HG02870 (cell line): ENCODE results near the gene GRAMD1B.
A peak's percentile ranks its signal among the peaks of the same experiment; 100 is the strongest.
"Not testable (repeated sequence)": the region's sequence is repeated elsewhere in the genome, so short reads cannot be mapped to it uniquely, and the experiment has no call there.

Source experiments
- ATAC-seq: cut with Tn5 transposase; IDR thresholded peaks from one replicate; pipeline ENCODE4 v1.9.1; 2021; ENCODE audit warnings: mild to moderate bottlenecking, moderate library complexity; ENCODE audit not compliant: unreplicated experiment

Gene GRAMD1B

GRCh38 chr11:123562158-123562557, 132.1 kb downstream of the GRAMD1B start:
- no peak for ATAC-seq

- ATAC-seq: no peak
These were observed 132.8 kb downstream of the GRAMD1B start for GRCh38 chr11:123562829-123563228.

- no peak for ATAC-seq
These were observed 134.2 kb downstream of the GRAMD1B start for GRCh38 chr11:123564221-123564620.

GRCh38 chr11:123566852-123567251, 136.8 kb downstream of the GRAMD1B start:
- ATAC-seq: no peak

GRCh38 chr11:123567466-123567865, 137.4 kb downstream of the GRAMD1B start:
- ATAC-seq: no peak

DNA sequence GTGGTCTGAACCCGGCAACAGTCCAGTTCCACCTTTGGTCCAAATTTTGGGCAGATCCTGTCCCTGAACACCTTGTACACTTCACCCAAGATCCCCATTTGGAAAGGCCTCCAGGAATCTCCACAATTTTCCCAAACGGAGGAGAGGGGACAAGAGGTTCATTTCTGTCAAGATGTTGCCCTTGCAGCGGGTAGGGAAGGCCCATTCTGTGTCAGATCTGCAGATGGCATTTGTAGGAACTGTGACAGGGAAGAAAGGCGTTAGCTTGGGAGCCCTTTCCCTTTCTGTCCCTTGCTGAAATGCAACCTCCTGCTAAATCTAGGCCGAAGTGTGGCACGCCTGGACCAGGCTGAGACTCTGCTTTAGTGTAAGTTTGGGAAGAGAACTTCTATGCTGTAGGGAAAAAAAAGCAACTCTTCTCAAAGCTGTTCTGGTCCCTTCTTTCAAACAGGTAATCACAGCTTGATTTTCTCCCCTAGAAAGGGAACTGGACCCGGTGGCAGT, 138.3 kb downstream of the GRAMD1B start:
- ATAC-seq: no peak

DNA sequence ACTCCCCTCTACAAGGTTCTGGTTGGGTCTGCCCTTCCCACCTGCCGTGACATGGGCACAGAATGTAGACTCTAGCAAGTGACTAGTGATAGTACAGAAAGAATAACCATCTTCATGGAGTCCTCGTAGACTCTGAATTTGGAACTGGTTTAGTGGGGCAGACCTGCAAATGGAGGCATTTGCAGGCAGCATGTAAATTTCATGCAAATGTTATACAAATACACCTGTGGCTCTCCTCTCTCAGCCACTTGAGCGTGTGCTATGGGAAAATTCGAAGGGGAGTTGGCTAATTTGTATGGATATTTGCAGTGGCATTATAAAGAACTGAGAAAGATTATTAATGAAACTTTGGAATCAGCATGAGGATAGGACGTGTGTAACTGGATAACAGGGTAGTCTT, 139.3 kb downstream of the GRAMD1B start:
- ATAC-seq: no peak

GRCh38 chr11:123570939-123571580, 141.0 kb downstream of the GRAMD1B start:
- no peak for ATAC-seq

DNA sequence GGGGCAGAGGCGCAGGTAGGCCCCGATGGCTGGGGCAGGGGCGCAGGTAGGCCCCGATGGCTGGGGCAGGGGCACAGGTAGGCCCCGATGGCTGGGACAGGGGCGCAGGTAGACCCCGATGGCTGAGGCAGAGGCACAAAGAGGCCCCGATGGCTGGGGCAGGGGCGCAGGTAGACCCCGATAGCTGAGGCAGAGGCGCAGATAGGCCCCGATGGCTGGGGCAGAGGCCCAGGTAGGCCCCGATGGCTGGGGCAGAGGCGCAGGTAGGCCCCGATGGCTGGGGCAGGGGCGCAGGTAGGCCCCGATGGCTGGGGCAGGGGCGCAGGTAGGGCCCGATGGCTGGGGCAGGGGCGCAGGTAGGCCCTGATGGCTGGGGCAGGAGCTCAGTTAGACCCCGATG, 142.7 kb downstream of the GRAMD1B start:
- ATAC-seq: not testable (repeated sequence)

- no peak for ATAC-seq
These were observed 143.2 kb downstream of the GRAMD1B start for GRCh38 chr11:123573286-123573685.

DNA sequence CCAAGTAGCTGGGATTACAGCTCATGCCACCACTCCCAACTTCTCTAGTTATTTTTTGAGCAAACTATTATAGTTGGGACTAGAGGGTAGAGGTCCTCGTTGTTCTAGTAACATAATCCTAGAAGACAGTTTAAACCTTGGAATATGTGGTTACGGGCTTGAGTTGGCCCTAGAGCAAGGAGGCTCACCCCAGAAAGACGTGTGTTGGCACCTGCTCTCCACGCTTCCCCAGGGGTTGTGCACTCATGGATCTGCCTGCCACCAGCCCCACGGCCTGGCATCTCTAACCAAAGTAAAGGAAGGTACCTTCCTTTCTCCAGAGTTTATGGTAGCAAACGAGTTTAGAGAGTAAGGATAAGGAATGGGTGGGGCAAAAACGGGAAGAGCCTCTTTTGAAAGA, 145.4 kb downstream of the GRAMD1B start:
- no peak for ATAC-seq

GRCh38 chr11:123576082-123576481, 146.0 kb downstream of the GRAMD1B start:
- ATAC-seq: no peak

- no peak for ATAC-seq
These were observed 146.4 kb downstream of the GRAMD1B start for GRCh38 chr11:123576501-123576900.

- no peak for ATAC-seq
These were observed 147.1 kb downstream of the GRAMD1B start for GRCh38 chr11:123577081-123577598.

DNA sequence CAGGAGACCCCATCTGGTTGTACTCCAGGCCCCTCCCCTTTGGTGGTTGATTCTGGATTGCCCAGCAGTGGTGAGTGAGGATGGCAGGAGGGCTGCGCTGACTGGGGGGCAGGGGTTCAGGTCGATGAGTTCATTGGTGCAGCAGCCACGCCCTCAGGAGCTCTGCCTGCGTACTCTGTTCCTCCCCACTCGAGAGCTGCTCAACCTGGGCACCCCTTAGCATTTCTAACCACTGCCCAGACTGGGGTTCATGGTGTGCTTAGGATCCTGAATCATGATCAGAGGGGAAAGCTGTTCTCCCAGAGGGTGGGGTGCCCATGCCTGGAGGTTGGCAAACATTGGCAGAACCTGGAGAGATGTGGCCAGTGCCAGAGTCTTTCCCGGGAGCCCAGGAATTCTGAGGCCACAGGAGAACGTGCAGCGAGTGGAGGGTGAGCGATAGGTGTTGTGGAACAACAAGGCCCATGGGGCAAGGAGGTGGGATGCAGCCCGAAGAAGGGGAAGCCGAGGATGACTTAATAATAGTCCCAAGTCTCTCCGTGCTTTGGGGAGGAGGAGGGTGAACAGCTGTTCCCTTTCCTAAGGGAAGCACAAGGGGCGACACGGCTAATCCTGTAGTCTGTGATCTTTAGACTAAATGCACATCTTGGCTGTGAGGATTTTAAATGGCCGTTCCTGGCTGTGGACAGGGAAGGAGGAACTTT, 148.9 kb downstream of the GRAMD1B start:
- ATAC-seq: no peak

DNA sequence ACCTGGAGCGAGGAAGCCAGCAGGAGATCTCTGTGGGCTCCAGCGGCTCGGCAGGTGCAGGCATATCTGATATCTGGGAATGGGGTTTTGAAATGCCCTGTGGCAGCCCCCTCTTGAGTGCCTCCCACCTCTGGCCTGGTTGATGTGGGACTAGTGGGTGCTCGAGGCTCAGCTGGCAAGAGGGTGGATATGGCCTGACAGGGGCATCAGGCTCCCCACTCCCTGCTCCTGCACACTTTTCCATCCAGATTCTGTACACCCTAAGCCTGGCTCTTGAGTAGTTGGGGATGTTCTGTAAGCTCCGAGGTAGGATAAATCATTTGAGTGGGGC, 149.4 kb downstream of the GRAMD1B start:
- ATAC-seq: no peak

DNA sequence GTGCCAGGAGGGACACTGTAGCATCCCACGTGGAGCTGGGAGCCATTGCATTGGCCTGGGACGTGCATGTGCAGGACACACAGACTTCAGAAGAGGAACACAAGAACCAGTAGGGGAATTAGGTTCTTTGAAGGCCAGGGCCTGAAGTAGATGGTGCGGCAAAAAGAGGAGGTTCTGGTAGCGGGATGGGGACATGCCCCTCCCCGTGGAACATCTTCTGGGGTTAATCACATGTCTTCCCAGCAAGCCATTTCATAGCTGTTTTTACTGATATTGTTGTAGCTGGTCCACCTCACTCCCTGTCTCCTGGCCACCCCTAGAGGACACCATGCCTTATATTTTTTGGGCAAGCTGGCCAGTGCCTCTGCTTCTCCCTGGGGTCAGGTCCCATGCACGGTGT, 150.1 kb downstream of the GRAMD1B start:
- no peak for ATAC-seq

DNA sequence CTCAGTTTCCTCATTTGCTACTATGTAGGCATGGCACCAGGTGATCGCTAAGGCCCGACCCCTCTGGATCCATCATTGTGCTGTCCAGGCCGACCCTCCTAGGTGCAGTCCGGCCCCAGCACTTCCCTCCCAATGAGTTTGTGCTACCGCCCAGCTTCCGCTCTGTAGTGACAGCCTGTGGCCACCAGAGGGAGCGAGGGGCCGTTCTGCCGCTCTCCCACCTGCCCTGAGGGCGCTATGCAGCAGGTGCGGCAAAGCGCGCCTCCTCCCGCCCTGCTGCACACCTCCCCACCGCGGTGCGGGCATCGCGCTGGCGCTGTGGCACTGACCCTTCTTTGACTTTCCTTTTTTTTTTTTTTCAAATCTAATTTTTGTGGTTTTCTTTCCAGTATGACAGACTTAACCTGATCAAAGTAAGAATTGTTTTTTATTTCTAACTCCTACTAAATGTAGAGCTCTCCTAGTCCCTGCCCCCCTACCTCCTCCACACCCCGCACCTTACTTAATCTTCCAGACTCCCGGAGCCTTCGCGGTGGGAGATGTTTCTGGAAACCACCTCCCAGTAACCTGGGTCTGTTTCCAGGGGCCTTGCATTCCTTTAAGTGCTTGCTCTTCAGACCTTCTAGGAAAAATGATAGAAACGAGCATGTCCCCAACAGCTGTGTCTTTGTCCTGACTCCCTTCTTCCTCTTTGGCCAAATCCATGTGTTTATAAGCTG, 150.6 kb downstream of the GRAMD1B start:
- ATAC-seq: peak; percentile 90

DNA sequence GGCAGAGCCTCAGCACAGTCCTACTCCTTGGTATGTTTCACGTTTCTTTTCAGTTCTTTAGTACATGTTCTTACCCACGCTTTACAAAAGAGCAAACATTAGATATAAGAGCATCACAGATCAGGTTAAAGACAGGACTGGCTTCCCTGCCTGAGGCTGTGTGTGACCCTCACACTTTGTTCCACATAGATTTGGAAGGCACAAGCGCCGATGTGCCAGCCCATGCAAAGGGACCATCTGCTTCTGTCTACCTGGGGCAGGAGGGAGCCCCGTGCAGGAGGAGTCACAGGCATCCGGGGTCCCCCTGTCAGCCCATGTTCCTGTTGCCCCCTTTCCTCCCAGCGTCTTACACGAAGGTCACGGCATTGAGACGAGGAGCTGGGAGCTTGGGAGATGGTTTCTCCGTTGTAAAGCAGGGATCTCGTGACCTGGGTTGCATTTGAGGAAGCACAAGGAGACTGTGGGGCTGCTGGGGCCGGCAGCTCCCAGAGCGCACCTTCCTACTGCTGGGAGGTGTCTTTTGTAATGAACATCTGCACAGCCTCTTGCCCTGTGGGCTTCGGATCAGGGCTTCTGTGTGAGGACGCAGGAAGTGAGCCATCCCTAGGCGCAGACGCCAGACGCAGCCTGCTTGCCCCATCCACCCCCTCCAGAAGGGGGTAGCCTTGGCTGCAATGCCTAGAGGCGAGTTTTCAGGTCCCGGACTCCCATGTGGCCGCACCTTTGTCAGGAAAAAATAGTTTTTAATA, 151.8 kb downstream of the GRAMD1B start:
- no peak for ATAC-seq

DNA sequence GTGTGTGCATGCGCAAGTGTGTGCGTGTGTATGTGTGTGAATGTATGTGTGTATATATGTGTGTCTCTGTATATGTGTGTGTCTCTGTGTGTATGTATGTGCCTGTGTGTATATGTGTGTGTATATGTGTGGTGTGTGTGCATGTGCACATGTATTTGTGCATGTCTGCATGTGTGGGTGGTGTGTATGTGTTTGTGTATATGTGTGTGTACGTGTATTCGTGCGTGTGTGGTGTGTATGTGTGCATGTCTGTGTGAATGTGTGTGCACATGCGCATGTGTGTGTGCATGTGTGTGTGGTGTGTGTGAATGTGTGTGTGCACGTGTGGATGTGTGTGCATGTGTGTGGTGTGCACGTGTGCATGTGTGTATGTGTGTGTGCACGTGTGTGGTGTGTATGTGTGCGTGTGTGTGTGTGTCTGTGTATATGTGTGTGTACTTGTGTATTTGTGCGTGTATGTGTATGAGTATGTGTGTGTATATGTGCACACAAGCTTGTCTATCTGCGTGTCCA, 153.0 kb downstream of the GRAMD1B start:
- no peak for ATAC-seq

DNA sequence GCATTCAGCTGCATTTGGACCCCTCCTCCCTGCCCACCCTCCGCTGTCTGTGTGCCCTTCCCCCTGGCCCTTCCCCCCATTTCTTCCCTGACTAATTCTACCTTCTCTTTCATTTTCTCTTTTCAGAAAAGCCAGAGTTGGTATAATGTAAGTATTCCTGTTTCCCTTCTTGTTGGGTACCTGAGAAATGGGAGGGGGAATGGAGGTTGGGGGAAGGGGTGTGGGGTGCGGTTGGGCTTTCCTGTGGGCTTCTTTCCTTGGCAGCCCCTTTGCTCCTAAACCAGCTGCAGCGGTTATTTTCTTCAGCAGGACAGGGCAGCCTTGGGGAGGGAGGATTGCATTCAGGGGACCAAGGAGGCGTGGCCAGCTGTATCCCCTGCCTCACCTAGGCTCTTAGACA, 154.1 kb downstream of the GRAMD1B start:
- no peak for ATAC-seq
